GM21423 (cell line): Measurements from ENCODE around the gene SLC25A21.

Source experiments
- ATAC-seq: cut with Tn5 transposase; IDR thresholded peaks from one replicate; pipeline ENCODE4 v1.9.1; 2021; ENCODE audit warnings: mild to moderate bottlenecking, moderate library complexity; ENCODE audit not compliant: unreplicated experiment

The SLC25A21 gene

DNA sequence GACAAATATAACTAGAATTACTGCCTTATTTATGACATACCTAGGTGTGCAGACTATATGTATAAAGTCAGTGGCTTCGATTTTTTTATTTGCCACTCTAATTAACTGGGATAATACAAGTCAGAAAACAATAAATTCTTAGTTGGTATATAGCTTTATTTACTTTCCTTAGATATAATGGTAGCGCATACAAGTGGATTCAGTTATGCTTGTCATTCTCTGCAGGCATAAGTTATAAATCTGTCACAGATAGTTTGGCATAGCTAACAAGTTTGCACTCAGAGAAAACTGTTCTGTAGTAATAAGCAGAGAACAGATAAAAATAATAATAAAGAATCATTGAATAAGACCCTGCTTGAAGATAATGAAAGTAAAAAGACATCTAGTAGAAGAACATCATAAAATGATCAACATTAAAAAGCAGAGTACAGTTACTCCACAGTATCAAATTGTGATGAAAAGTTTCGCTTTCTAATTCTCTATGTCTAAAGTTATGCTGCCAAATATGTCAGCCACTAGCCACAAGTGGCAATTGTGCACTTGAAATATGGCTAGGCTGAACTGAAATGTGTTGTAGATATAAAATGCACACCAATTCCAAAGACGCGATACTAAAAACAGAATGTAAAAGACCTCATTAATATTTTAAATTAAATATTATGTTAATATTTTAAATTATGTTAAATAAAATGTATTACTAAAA, 224.1 kb downstream of the SLC25A21 start:
- no peak for ATAC-seq

DNA sequence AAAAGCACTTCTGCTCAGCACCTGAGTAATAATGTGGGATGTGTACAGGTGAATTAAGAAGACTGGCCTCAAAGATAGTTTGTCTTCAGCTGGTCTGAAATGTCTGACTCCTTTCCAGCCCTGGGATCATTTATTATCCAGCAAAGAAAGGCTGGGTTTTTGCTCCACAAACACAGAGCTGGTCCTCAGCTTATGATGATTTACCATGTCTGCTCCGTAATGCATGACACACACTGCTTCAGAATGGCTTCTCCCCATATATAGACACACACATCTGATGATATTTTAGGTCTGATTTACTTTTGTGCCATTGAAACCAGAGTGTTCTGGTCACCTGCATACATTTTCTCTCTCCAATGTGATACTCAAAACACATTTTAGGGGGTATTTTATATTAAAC, 225.0 kb downstream of the SLC25A21 start:
- no peak for ATAC-seq

GRCh38 chr14:36946872-36947271, 225.5 kb downstream of the SLC25A21 start:
- no peak for ATAC-seq

GRCh38 chr14:36944307-36945010, 227.9 kb downstream of the SLC25A21 start:
- no peak for ATAC-seq

- no peak for ATAC-seq
Observed at GRCh38 chr14:36942522-36943245, 229.7 kb downstream of the SLC25A21 start.

DNA sequence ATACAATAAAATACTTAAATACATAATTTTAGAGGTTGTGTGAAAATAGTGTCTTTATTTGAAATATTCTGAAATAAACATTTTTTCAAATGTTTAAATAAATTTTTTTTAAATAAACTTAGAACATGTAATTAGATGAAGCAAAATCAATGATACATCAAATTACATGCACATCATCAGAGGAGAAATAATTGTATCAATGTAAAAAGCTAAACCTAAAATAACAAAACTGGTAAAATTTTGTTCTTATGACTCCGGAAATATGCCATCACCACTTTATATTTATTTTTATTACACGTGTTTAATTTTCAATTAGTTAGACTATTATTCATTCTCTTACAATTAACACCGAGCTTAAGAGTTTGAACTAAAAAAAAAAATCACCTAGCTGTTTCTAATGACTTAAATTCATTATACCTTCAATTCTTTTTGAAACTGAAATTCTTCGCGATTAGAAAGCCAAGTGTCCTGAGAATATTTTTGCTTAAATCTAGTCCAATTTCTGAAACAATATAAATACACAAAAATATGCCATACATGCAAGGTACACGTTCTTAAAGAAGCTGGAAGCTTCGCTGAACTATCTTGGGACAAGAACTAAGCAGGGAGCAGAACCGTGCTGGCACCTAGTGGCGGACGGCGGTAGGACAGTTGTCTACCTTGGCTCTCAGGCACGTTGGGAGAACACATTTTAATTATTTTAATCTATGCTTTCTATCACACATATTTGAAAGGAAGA, 230.5 kb downstream of the SLC25A21 start:
- peak; percentile 97 for ATAC-seq

DNA sequence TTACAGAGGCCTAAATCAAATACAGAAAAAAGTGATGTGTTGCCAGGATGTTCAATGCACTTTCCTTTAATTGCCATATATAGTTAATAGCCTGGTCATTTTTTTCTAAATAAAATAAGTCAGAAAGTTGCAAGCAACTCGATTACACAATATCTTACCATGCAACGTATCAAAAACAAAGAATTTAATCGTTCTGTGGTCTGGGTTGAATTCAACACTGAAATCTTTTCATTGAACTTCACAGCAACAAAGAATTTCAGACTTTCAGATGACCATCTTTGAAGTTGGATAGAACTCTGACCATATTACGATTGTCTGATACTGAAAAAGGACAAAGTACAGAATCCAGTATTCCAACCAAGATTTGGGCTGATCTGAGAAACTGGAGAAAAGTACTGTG, 231.9 kb downstream of the SLC25A21 start:
- ATAC-seq: no peak

GRCh38 chr14:36939265-36939664, 233.1 kb downstream of the SLC25A21 start:
- no peak for ATAC-seq

GRCh38 chr14:36938678-36939077, 233.7 kb downstream of the SLC25A21 start:
- ATAC-seq: no peak

DNA sequence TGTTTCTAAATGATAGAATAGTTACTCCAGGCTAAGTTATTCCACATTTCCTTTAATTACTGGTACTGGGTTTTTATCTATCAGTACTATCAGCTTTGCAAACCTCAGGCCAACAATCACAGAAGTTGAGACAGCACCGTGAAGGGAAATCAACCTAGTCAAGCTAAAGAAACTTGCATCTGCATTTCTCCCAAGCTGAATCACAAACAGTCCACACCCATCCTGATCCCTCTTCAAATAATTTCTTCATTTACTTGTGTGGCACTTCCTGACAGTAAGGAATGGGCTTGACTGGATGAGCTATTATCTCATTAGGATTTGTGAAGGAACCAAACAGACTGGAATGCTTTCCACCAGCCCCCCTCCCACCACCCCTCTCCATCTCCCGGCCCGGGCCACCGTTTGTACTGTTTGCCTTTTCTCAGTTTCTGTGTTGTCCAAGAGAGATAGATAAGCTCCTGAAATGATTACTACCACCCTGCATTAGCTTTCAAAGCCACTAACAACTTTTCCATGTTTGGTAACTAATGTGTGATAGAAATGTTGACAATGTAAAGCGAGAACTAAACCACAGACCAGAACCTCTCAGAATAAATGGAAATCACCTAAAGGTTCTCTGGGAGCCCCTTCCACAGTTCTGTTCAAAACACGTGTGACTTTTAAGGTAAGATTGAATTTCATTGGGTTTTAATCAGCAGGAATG, 236.3 kb downstream of the SLC25A21 start:
- ATAC-seq: no peak

- ATAC-seq: no peak
Observed at GRCh38 chr14:36934304-36934703, 238.1 kb downstream of the SLC25A21 start.

DNA sequence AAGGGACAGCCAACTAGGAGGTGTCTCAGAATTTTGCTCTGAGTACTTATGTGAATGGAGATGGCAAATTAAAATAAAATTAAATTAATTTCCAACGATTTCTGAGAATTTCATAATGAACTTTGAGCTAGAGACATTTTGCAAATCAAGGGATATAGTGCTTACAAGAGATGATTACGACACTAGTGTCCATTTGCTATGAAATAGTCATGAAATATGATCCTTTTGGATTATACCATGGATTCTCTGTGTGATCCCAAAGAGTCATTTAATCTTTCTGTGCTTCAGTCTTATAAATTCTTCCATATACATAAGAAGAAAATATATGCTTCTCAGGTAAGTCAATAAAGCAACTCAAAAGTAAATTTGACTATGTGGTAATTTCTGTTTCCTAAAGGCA, 240.6 kb downstream of the SLC25A21 start:
- ATAC-seq: no peak

GRCh38 chr14:36928432-36928831, 244.0 kb downstream of the SLC25A21 start:
- ATAC-seq: no peak

GRCh38 chr14:36925094-36925493, 247.3 kb downstream of the SLC25A21 start:
- ATAC-seq: no peak

GRCh38 chr14:36916668-36917067, 255.7 kb downstream of the SLC25A21 start:
- ATAC-seq: no peak

DNA sequence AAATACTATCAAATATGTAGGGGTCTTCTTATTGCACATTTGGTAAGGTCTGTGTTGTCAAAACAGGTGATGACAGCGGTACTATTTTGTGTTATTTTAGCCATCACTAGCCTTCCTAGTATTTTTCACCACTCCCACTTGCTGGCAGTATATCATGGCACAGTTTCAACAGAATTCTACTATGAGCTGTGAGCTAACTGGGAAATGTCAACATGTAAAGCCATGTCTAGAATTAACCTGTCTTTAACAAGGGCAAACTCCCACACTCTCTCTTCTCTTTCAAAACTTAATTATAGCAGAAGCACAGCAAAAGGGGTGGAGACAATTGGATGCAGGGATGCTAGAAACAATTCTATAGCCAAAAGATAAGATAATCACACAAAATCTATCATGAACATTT, 257.3 kb downstream of the SLC25A21 start:
- no peak for ATAC-seq

GRCh38 chr14:36910578-36910977, 261.8 kb downstream of the SLC25A21 start:
- no peak for ATAC-seq

- ATAC-seq: no peak
Observed at GRCh38 chr14:36905272-36905888, 267.0 kb downstream of the SLC25A21 start.

DNA sequence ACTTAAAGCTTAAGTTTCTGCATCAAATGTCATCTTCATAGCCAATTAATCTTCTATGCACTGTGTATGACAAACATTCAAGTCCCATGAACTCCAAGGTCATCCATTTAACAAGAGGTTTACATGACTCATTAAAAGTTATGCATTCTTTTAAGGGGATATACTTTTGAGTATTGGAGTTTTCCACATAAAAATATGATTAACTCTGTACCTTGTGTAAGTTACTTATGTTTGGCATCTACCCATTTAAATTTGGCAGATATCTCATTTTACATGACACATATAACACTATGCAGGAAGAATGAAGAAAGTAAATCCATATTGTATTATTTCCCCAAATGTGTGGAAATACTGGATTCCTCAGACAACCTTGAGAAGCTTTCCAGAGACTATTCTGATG, 270.5 kb downstream of the SLC25A21 start:
- no peak for ATAC-seq

GRCh38 chr14:36900846-36901245, 271.6 kb downstream of the SLC25A21 start:
- no peak for ATAC-seq
